K562 (cell line): ENCODE data around the gene VDAC1. TPM values are rescaled to one million over a fixed set of nuclear protein-coding genes. Genes with fewer than 3 reads are reported as not detected.

Experiments used
- ATAC-seq: fragments of 200-7000 bp; cut with Tn5 transposase; 3 replicates; pipeline ENCODE4 v1.9.1; 2020; ENCODE audit warnings: moderate library complexity
- Bru-seq: library from RNA; stranded (reverse); fragments of 400-500 nt; gene quantifications from one replicate; lab custom pipeline; 2021; lab: Mats Ljungman, UMichigan
- BruChase-seq, 2 experiments: library from RNA; stranded (reverse); fragments of 400-500 nt; gene quantifications; one replicate each; lab custom pipeline; 2021; lab: Mats Ljungman, UMichigan
- BruUV-seq: library from RNA; stranded (reverse); fragments of 400-500 nt; replicated peaks from 2 replicates; lab custom pipeline; 2021; lab: Mats Ljungman, UMichigan
- CTCF ChIA-PET: fragments of 300-600 bp; formaldehyde crosslinking; extraction: SDS; loops from one replicate; lab custom pipeline; 2021; ENCODE audit warnings: low intra/inter-chr PET ratio; lab: Yijun Ruan, JAX
- POLR2A ChIA-PET: fragments of 300-600, 350-650 bp; sonication (Branson Sonifier 250); formaldehyde crosslinking; extraction: SDS; loops from one replicate; lab custom pipeline; 2021; ENCODE audit warnings: antibody characterized with exemption, inconsistent platforms; lab: Yijun Ruan, JAX
- DNase-seq, 4 experiments: peaks; one replicate each; pipeline versions ENCODE4 v3.0.0 to v3.0.0-alpha.2; 2011 to 2018; ENCODE audit warnings: low spot score in 3 of 4, mixed read lengths in 3 of 4; ENCODE audit errors: extremely low read depth in 1 of 4
- FAIRE-seq: peaks from 2 replicates; lab custom pipeline; 2011; peaks lifted over from hg19 to GRCh38; lab: Jason Lieb, UNC
- H2AFZ ChIP-seq: 2 replicates; pipeline ENCODE4 v1.6.0; 2011; ENCODE audit warnings: low read depth, low read length, control low read depth, inconsistent platforms
- H3K27ac ChIP-seq: fragments of 200-600 bp; 3 replicates; pipeline ENCODE4 v1.8.0; 2011; ENCODE audit warnings: low read depth, mild to moderate bottlenecking, control low read depth, inconsistent platforms, low read length, moderate library complexity, mixed read lengths; ENCODE audit errors: extremely low read depth
- H3K27me3 ChIP-seq, 2 experiments: fragments of 300-600 bp in 1 of 2; 2 replicates in 1 of 2; 3 replicates in 1 of 2; pipeline versions ENCODE4 v1.6.0 to v1.8.0; 2011; ENCODE audit warnings: inconsistent platforms in 2 of 2, low read length in 2 of 2, mild to moderate bottlenecking in 1 of 2, mixed read lengths in 1 of 2, moderate library complexity in 1 of 2; ENCODE audit not compliant: control insufficient read depth in 2 of 2, insufficient read depth in 2 of 2
- H3K36me3 ChIP-seq: fragments of 300-600 bp; 3 replicates; pipeline ENCODE4 v1.8.0; 2011; ENCODE audit warnings: mild to moderate bottlenecking, low read length, inconsistent platforms; ENCODE audit not compliant: control insufficient read depth, insufficient read depth
- H3K4me1 ChIP-seq, 2 experiments: fragments of 200-600 bp in 1 of 2; replicated peaks in 1 of 2; 2 replicates in 1 of 2; 3 replicates in 1 of 2; pipeline versions ENCODE4 v1.5.1 to v1.8.0; 2011; ENCODE audit warnings: inconsistent platforms in 2 of 2, low read length in 2 of 2, mild to moderate bottlenecking in 1 of 2, mixed read lengths in 1 of 2, moderate library complexity in 1 of 2; ENCODE audit not compliant: control insufficient read depth in 2 of 2, insufficient read depth in 2 of 2
- H3K4me2 ChIP-seq: 2 replicates; pipeline ENCODE4 v1.6.1; 2011; ENCODE audit warnings: low read length, control low read depth, inconsistent platforms, mixed read lengths; ENCODE audit not compliant: insufficient read depth
- H3K4me3 ChIP-seq: fragments of 200-600 bp; sonication (generic), shearing (Covaris generic); 2 replicates; pipeline ENCODE4 v1.5.1; 2016; ENCODE audit warnings: control low read depth, inconsistent platforms
- H3K79me2 ChIP-seq: fragments of 200-600 bp; 3 replicates; pipeline ENCODE4 v1.8.0; 2011; ENCODE audit warnings: low read length, inconsistent platforms; ENCODE audit not compliant: control insufficient read depth, insufficient read depth
- H3K9ac ChIP-seq, 2 experiments: 2 replicates each; pipeline versions ENCODE4 v1.6.0 to v1.6.1; 2011; ENCODE audit warnings: low read depth in 2 of 2, low read length in 2 of 2, control low read depth in 1 of 2, inconsistent platforms in 1 of 2, mild to moderate bottlenecking in 1 of 2, mixed read lengths in 1 of 2; ENCODE audit not compliant: insufficient read depth in 1 of 2
- H3K9me1 ChIP-seq: one replicate; pipeline ENCODE4 v1.6.0; 2011; ENCODE audit warnings: inconsistent platforms, mild to moderate bottlenecking, low read length, moderate library complexity; ENCODE audit not compliant: control insufficient read depth, insufficient read depth
- H3K9me3 ChIP-seq: replicated peaks from 2 replicates; pipeline ENCODE4 v1.5.1; 2011; ENCODE audit warnings: low read depth, low read length, inconsistent platforms; ENCODE audit not compliant: control insufficient read depth, insufficient read depth
- H4K20me1 ChIP-seq: replicated peaks from 2 replicates; pipeline ENCODE4 v1.6.1; 2011; ENCODE audit warnings: low read length, inconsistent platforms, mixed read lengths; ENCODE audit not compliant: control insufficient read depth, insufficient read depth
- ELF1 ChIP-seq: fragments of 200-800 bp; sonication (Bioruptor generic); IDR thresholded peaks from 2 replicates; pipeline ENCODE4 v1.6.1; 2016; ENCODE audit warnings: missing genetic modification characterization, missing compliant biosample characterization
- HDAC1 ChIP-seq, 2 experiments: fragments of 450-650 bp; IDR thresholded peaks; 2 replicates each; pipeline ENCODE4 v1.6.1; 2016 to 2017; ENCODE audit warnings: inconsistent platforms in 1 of 2, mild to moderate bottlenecking in 1 of 2, moderate library complexity in 1 of 2
- MIER1 ChIP-seq: fragments of 450-650 bp; IDR thresholded peaks from 2 replicates; pipeline ENCODE4 v1.6.1; 2016; ENCODE audit warnings: antibody characterized with exemption, mild to moderate bottlenecking, low read depth
- ZNF140 ChIP-seq: fragments of 250-450 bp; sonication (Bioruptor Pico); IDR thresholded peaks from 2 replicates; pipeline ENCODE4 v1.8.0; 2021; ENCODE audit warnings: moderate library complexity, mild to moderate bottlenecking, inconsistent platforms
- ZNF23 ChIP-seq: fragments of 250-450 bp; sonication (Bioruptor Pico); IDR thresholded peaks from 2 replicates; pipeline ENCODE4 v1.4.0; 2020; ENCODE audit warnings: mild to moderate bottlenecking
- ZNF436 ChIP-seq: fragments of 250-450, 450-650 bp; sonication (Bioruptor Pico); formaldehyde crosslinking; IDR thresholded peaks from 2 replicates; pipeline ENCODE4 v1.7.0; 2020; ENCODE audit warnings: mild to moderate bottlenecking
- ZNF780A ChIP-seq: fragments of 250-450 bp; sonication (Bioruptor Pico); IDR thresholded peaks from 2 replicates; pipeline ENCODE4 v1.5.0; 2021; ENCODE audit warnings: mild to moderate bottlenecking
- WGBS: fragments of 100-300 bp; shearing (Covaris generic); methylation state at CpG from one replicate; pipeline ENCODE4 v1.1.6; 2016; ENCODE audit warnings: low coverage, mixed read lengths; ENCODE audit not compliant: insufficient coverage; ENCODE audit errors: missing lambda C conversion rate; 5-methylcytosine and 5-hydroxymethylcytosine counted together
- in situ Hi-C: fragments of 300-500 bp; cut with MboI; formaldehyde crosslinking; loops from 4 replicates; pipeline ENCODE4 v1.15.0; 2018; ENCODE audit warnings: inconsistent platforms, mixed read lengths
- intact Hi-C: fragments of 100-400 bp; cut with micrococcal nuclease; formaldehyde crosslinking; loops from 2 replicates; pipeline ENCODE4 v1.14.2; 2022
- long read RNA-seq, 3 experiments: library from polyadenylated mRNA in 2 of 3; library from RNA in 1 of 3; unstranded in 2 of 3; stranded (forward) in 1 of 3; transcript quantifications; one replicate each; pipeline ENCODE4 v2.0.0, GENCODE V29; 2019 to 2022
- polyA minus RNA-seq, 3 experiments: library from RNA; depleted of rRNA, polyadenylated mRNA; stranded (reverse); fragments of >200 nt; gene quantifications; 2 replicates each; pipeline ENCODE4 v1.2.3, GENCODE V29; 2011
- polyA plus RNA-seq, 8 experiments: library from polyadenylated mRNA; depleted of rRNA in 4 of 8; stranded (reverse) in 5 of 8; unstranded in 3 of 8; fragments of >200 nt; fragmentation: Nextera tagmentation in 2 of 8; fragmentation: Illumina TruSeq in 1 of 8; extraction: Ambion mirVana in 2 of 8; extraction: Trizol in 1 of 8; gene quantifications; 2 replicates each; pipeline versions ENCODE4 v1.2.1 to v1.2.3, GENCODE V29; 2011 to 2014; ENCODE audit warnings: inconsistent platforms in 1 of 8, missing spikeins in 1 of 8
- total RNA-seq, 7 experiments: library from RNA; depleted of rRNA in 6 of 7; stranded (reverse); fragments of >200 nt in 6 of 7; fragmentation: Illumina TruSeq in 2 of 7; extraction: Trizol in 2 of 7; gene quantifications; 2 replicates each; pipeline versions ENCODE4 v1.2.1 to v1.2.3, GENCODE V29; 2011 to 2021; ENCODE audit warnings: low replicate concordance in 1 of 7
- TF ChIP-seq, protein P1 (sequence below): sonication (generic); formaldehyde crosslinking; IDR thresholded peaks from 2 replicates; pipeline ENCODE4 v1.9.0; 2022; ENCODE audit warnings: mild to moderate bottlenecking, missing genetic modification reagents

Gene VDAC1, protein sequence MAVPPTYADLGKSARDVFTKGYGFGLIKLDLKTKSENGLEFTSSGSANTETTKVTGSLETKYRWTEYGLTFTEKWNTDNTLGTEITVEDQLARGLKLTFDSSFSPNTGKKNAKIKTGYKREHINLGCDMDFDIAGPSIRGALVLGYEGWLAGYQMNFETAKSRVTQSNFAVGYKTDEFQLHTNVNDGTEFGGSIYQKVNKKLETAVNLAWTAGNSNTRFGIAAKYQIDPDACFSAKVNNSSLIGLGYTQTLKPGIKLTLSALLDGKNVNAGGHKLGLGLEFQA
- 105 and 116 TPM in 2 replicates for total RNA-seq (2011; cell fraction: chromatin; rRNA removed; ENCODE audit: low replicate concordance)
- 68.0 and 70.9 TPM in 2 replicates for total RNA-seq (2011; cell fraction: nucleolus; rRNA removed)
- total RNA-seq (2011; cell fraction: nucleoplasm; rRNA removed) = 116 and 155 TPM in 2 replicates
- total RNA-seq (2014; rRNA removed) (224 and 228 TPM in 2 replicates), total RNA-seq (2014; rRNA removed; fragmentation: Illumina TruSeq; extraction: Trizol) (366 and 402 TPM in 2 replicates), total RNA-seq (2015; rRNA removed; fragmentation: Illumina TruSeq; extraction: Trizol) (319 and 320 TPM in 2 replicates), total RNA-seq (2021) (257 and 267 TPM in 2 replicates), polyA plus RNA-seq (2011; rRNA removed) (155 and 168 TPM in 2 replicates), polyA plus RNA-seq (2014; fragmentation: Illumina TruSeq; extraction: Trizol) (343 and 365 TPM in 2 replicates), polyA plus RNA-seq (2014; fragmentation: Nextera tagmentation; extraction: Ambion mirVana) (100 to 1,000 TPM; 293 to 301 TPM), polyA plus RNA-seq (2014; rRNA removed) (221 and 243 TPM in 2 replicates), polyA minus RNA-seq (2011; rRNA and poly(A)+ RNA removed) (252 and 302 TPM in 2 replicates), Bru-seq, nascent RNA (percentile 93 among the genes with signal in this experiment), BruChase-seq, experiment 1, labeled RNA remaining after a 2-hour chase (percentile 91 among the genes with signal in this experiment), BruChase-seq, experiment 2, labeled RNA remaining after a 6-hour chase (percentile 92 among the genes with signal in this experiment)
- 84.1 and 126 TPM in 2 replicates for polyA plus RNA-seq (2011; cell fraction: cytosol; rRNA removed)
- 76.3 and 97.2 TPM in 2 replicates for polyA plus RNA-seq (2011; cell fraction: nucleus; rRNA removed)
- 230 and 274 TPM in 2 replicates for polyA plus RNA-seq (2012)
- polyA minus RNA-seq (2011; cell fraction: cytosol; rRNA and poly(A)+ RNA removed) = 143 and 162 TPM in 2 replicates
- polyA minus RNA-seq (2011; cell fraction: nucleus; rRNA and poly(A)+ RNA removed) = 29.8 and 47.0 TPM in 2 replicates
- long read RNA-seq, experiment 1, transcript VDAC1-202 (9 exons, 1,807 nt) = minor isoform, 188 of 1,100 reads
- long read RNA-seq, experiment 1, transcript VDAC1-201 (9 exons, 1,953 nt) = minor isoform, 11 of 1,100 reads
- long read RNA-seq, experiment 1, transcript VDAC1-207 (4 exons, 635 nt) = minor isoform, 10 of 1,100 reads
- long read RNA-seq, experiment 1, transcript VDAC1-203 (9 exons, 1,873 nt) = major isoform, 754 of 1,100 reads
- long read RNA-seq, experiment 1, partial matches to known transcripts = 56 of 1,100 reads
- long read RNA-seq, experiment 1, other reads (novel, unspliced or antisense) = 71 of 1,100 reads
- long read RNA-seq, experiment 2, transcript VDAC1-207 (4 exons, 635 nt) = minor isoform, 7 of 294 reads
- long read RNA-seq, experiment 2, transcript VDAC1-202 (9 exons, 1,807 nt) = minor isoform, 34 of 294 reads
- long read RNA-seq, experiment 2, transcript VDAC1-203 (9 exons, 1,873 nt) = major isoform, 99 of 294 reads
- long read RNA-seq, experiment 2, transcript VDAC1-206 (3 exons, 694 nt) = minor isoform, 5 of 294 reads
- long read RNA-seq, experiment 2, partial matches to known transcripts = 30 of 294 reads
- long read RNA-seq, experiment 2, other reads (novel, unspliced or antisense) = 114 of 294 reads
- long read RNA-seq, experiment 3, transcript VDAC1-203 (9 exons, 1,873 nt) = major isoform, 592 of 828 reads
- long read RNA-seq, experiment 3, transcript VDAC1-201 (9 exons, 1,953 nt) = minor isoform, 6 of 828 reads
- long read RNA-seq, experiment 3, transcript VDAC1-202 (9 exons, 1,807 nt) = minor isoform, 155 of 828 reads
- long read RNA-seq, experiment 3, partial matches to known transcripts = 33 of 828 reads
- long read RNA-seq, experiment 3, other reads (novel, unspliced or antisense) = 35 of 828 reads

DNA sequence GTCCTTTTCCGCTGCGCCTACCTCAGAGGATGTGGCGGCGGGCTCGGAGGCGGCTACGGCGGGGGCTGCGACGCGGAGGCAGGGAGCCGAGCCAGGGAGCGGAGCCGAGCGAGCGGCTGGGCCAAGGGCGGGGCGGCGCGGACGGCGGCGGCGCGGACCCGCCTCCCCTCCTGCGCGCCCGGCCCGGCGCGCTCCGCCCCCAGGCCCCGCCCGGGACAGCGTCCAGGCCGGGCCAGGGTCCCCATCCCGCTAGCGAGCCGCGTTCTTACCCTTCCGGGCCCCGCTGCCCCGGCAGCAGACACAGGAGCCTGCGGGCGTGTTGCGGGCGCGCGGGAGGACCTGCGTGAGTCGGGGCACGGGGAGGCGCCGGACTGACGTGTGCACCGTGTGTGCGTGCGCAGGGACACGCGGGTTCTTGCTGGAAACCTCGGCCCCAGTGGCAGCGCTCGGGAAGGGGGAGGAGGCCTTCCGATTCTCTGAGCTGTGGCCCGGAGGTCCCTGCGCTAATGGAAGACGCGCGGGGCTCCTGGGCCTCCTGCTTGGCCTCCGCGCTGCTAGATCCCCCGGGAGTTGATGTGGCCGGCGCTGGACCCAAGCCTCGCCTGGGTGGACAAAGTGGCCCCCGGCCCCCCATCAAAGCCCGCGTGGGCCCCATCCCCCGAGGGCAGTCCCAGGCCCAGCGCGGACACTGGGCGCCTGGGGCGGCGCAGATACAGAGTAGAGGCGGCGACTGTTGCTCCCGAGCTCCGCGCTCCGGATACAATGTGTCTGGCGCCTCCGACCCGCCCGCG, at the start of gene VDAC1:
Gene VDAC1, minus strand, starts transcription at position 350 of the 791 bp plus-strand sequence. CDS start 11,963 bp downstream, outside the sequence.
- H3K4me3 ChIP-seq = peak within 1 kb of the TSS; percentile 99
- in situ Hi-C loops = no loop called here
- H3K4me1 ChIP-seq = peaks cover 33 to 55% of the 10 kb centered on the region in 2 experiments
- peaks cover 36% of the 10 kb centered on the region for H3K36me3 ChIP-seq
- CTCF ChIA-PET = no interaction called here
- POLR2A ChIA-PET = interaction anchor here (0.6 to 1.1 kb wide), 12 partner anchors 8 to 220 kb away, joined by 3 to 5 read pairs (median 3); no protein-coding TSS in a partner anchor
- under 1% methylated on average over 71 of the region's 96 CpGs for WGBS
- DNase-seq (peak; percentile 84 to 96 (median 94)), FAIRE-seq (no peak), ATAC-seq (peak; percentile 91)
- H3K9me3 ChIP-seq = no peaks in the 10 kb centered on the region
- H3K27ac ChIP-seq = peak within 1 kb of the TSS; percentile 98
- peaks cover 27% of the 10 kb centered on the region for H4K20me1 ChIP-seq
- peak within 1 kb of the TSS; percentile 96 for H2AFZ ChIP-seq
- no TSS peak for BruUV-seq
- intact Hi-C loops = no loop called here
- peaks cover 61% of the 10 kb centered on the region for H3K79me2 ChIP-seq
- H3K9me1 ChIP-seq = peaks cover 6% of the 10 kb centered on the region
- peaks cover 0 to under 1% of the 10 kb centered on the region in 2 experiments; a peak in 2 of 5 replicates for H3K27me3 ChIP-seq
- peak within 1 kb of the TSS; percentile 94 to 99 for H3K9ac ChIP-seq
- H3K4me2 ChIP-seq = peak within 1 kb of the TSS; percentile 88
- TF ChIP-seq ZNF140 (CRISPR knock-in tag) (no peak), MIER1 (no peak), ZNF436 (no peak), ZNF780A (no peak), HDAC1 (IDR thresholded peaks at IDR 0.05) (peak in 1 of 2 experiments; percentile 71; a peak in 1 of 4 replicates), ZNF23 (CRISPR knock-in tag) (no peak), ELF1 (no peak)
- TF ChIP-seq, protein P1, sequence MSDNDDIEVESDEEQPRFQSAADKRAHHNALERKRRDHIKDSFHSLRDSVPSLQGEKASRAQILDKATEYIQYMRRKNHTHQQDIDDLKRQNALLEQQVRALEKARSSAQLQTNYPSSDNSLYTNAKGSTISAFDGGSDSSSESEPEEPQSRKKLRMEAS (CRISPR knock-in tag) = peak; percentile 71
